ENCODE data around the gene EID2B. TPM values are rescaled to one million over a fixed set of nuclear protein-coding genes. Genes with fewer than 3 reads are reported as not detected.
A peak's percentile ranks its signal among the peaks of the same experiment; 100 is the strongest.

EID2B gene
- total and polyA plus RNA-seq, 2 of the 13 experiments (the other 11 are each of a cell fraction or from before 2014, with no cell fraction given) = 2.5 to 3.7 TPM

- TF ChIP-seq ZNF253 (CRISPR knock-in tag; IDR thresholded peaks at IDR 0.05; ENCODE audit: borderline replicate concordance) (no peak), ZNF121 (CRISPR knock-in tag; IDR thresholded peaks at IDR 0.05) (peak; percentile 65; the same call in 1 of the 2 replicates), ZNF33A (CRISPR knock-in tag; IDR thresholded peaks at IDR 0.05; ENCODE audit: borderline replicate concordance) (no peak), FOXK2 (IDR thresholded peaks at IDR 0.05) (no peak), CREM (IDR thresholded peaks at IDR 0.05) (no peak), CREM (CRISPR knock-in tag; IDR thresholded peaks at IDR 0.05) (no peak), NFRKB (IDR thresholded peaks at IDR 0.05) (no peak), BCL3 (CRISPR knock-in tag; IDR thresholded peaks at IDR 0.05) (no peak), ZNF530 (CRISPR knock-in tag; IDR thresholded peaks at IDR 0.05; ENCODE audit: low read depth) (no peak), IRF2 (CRISPR knock-in tag; IDR thresholded peaks at IDR 0.05) (0 out of 2 replicates have a peak, but pooled peaks have one; percentile 50), SAP130 (CRISPR knock-in tag; IDR thresholded peaks at IDR 0.05; ENCODE audit: low read depth) (peak; percentile 82), ZNF160 (CRISPR knock-in tag; IDR thresholded peaks at IDR 0.05) (no peak; the same call in 1 of the 2 replicates), ZNF780A (CRISPR knock-in tag; IDR thresholded peaks at IDR 0.05) (no peak), NFE2L1 (CRISPR knock-in tag; IDR thresholded peaks at IDR 0.05; ENCODE audit: borderline replicate concordance) (no peak), LCORL (IDR thresholded peaks at IDR 0.05) (no peak), LCORL (CRISPR knock-in tag; IDR thresholded peaks at IDR 0.05) (peak; percentile 69), POGK (CRISPR knock-in tag; conservative IDR thresholded peaks at IDR 0.05) (0 out of 2 replicates have a peak, but pooled peaks have one; percentile 66), CEBPZ (IDR thresholded peaks at IDR 0.05; ENCODE audit: low read length) (no peak), ZNF784 (CRISPR knock-in tag; IDR thresholded peaks at IDR 0.05; ENCODE audit: borderline replicate concordance) (no peak), FOXM1 (CRISPR knock-in tag; IDR thresholded peaks at IDR 0.05) (no peak), MAFG (CRISPR knock-in tag; IDR thresholded peaks at IDR 0.05) (no peak), NKX3-1 (CRISPR knock-in tag; IDR thresholded peaks at IDR 0.05) (no peak), FOSL2 (CRISPR knock-in tag; IDR thresholded peaks at IDR 0.05) (peak; percentile 41; the same call in 1 of the 2 replicates), ZNF740 (CRISPR knock-in tag; IDR thresholded peaks at IDR 0.05) (no peak), ZNF331 (CRISPR knock-in tag; IDR thresholded peaks at IDR 0.05) (peak; percentile 9; the same call in 1 of the 2 replicates)
Measured at GRCh38 chr19:39532233-39533002, at the start of gene EID2B (continued).

All from HepG2 (cell line).